Measurements from ENCODE around the gene TIGD7.

The TIGD7 gene

GRCh38 chr16:3317315-3317999, 12.2 kb upstream of the TIGD7 start:
- no peak overlapping the region for H3K4me2 ChIP-seq (ENCODE audit: low read depth, low read length)
- H3K27me3 ChIP-seq (replicated peaks; ENCODE audit: insufficient read depth, low read length): no peaks in the 10 kb centered on the region
- no peak overlapping the region for H3K4me3 ChIP-seq (ENCODE audit: low read length)
- DNase-seq: no peak
- no peaks in the 10 kb centered on the region for H3K79me2 ChIP-seq (ENCODE audit: low read length)
- no peaks in the 10 kb centered on the region for H4K20me1 ChIP-seq (ENCODE audit: insufficient read depth, low read length)
- peaks cover 10% of the 10 kb centered on the region; the same call in 1 of the 2 replicates for H3K36me3 ChIP-seq (replicated peaks; ENCODE audit: insufficient read depth, low read length)
- no peaks in the 10 kb centered on the region for H3K4me1 ChIP-seq (ENCODE audit: low read length)
- H3F3A ChIP-seq (ENCODE audit: insufficient read depth, low read length): no peaks in the 10 kb centered on the region
- TF ChIP-seq CTCF (IDR thresholded peaks at IDR 0.05; ENCODE audit: low read length) (no peak), EZH2 (optimal IDR thresholded peaks at IDR 0.05; ENCODE audit: low read depth, low read length) (no peak), EZH2phosphoT487 (IDR thresholded peaks at IDR 0.05; ENCODE audit: low read length) (no peak)
- no peaks in the 10 kb centered on the region for H3K9me2 ChIP-seq (replicated peaks; ENCODE audit: insufficient read depth, low read length)
- H2AFZ ChIP-seq (ENCODE audit: low read length): no peak overlapping the region
- H3K27ac ChIP-seq (ENCODE audit: low read length): no peak overlapping the region
- H3K9ac ChIP-seq (ENCODE audit: low read length): no peak overlapping the region
- H3K9me3 ChIP-seq (replicated peaks; ENCODE audit: insufficient read depth, low read length): peaks cover 8% of the 10 kb centered on the region; the same call in 1 of the 2 replicates

- Histone ChIP-seq H4K20me1 (ENCODE audit: insufficient read depth, low read length) (no peaks in the 10 kb centered on the region), H3K79me2 (ENCODE audit: low read length) (no peaks in the 10 kb centered on the region), H3F3A (ENCODE audit: insufficient read depth, low read length) (no peaks in the 10 kb centered on the region), H3K4me3 (ENCODE audit: low read length) (no peak overlapping the region), H3K36me3 (replicated peaks; ENCODE audit: insufficient read depth, low read length) (peaks cover 14% of the 10 kb centered on the region), H2AFZ (ENCODE audit: low read length) (no peak overlapping the region), H3K4me1 (ENCODE audit: low read length) (no peaks in the 10 kb centered on the region), H3K27ac (ENCODE audit: low read length) (no peak overlapping the region), H3K27me3 (replicated peaks; ENCODE audit: insufficient read depth, low read length) (no peaks in the 10 kb centered on the region), H3K9me2 (replicated peaks; ENCODE audit: insufficient read depth, low read length) (no peaks in the 10 kb centered on the region), H3K9me3 (replicated peaks; ENCODE audit: insufficient read depth, low read length) (no peaks in the 10 kb centered on the region), H3K4me2 (ENCODE audit: low read depth, low read length) (no peak overlapping the region), H3K9ac (ENCODE audit: low read length) (no peak overlapping the region)
- no peak for DNase-seq
- no peak for TF ChIP-seq CTCF (IDR thresholded peaks at IDR 0.05; ENCODE audit: low read length)
- TF ChIP-seq EZH2 (optimal IDR thresholded peaks at IDR 0.05; ENCODE audit: low read depth, low read length): no peak
- no peak for TF ChIP-seq EZH2phosphoT487 (IDR thresholded peaks at IDR 0.05; ENCODE audit: low read length)
Observed at GRCh38 chr16:3311496-3311895, 6.3 kb upstream of the TIGD7 start.

GRCh38 chr16:3306078-3306477, 848 bp upstream of the TIGD7 start:
- H3K9me3 ChIP-seq (replicated peaks; ENCODE audit: insufficient read depth, low read length): no peaks in the 10 kb centered on the region
- TF ChIP-seq EZH2 (optimal IDR thresholded peaks at IDR 0.05; ENCODE audit: low read depth, low read length) (no peak), CTCF (IDR thresholded peaks at IDR 0.05; ENCODE audit: low read length) (no peak), EZH2phosphoT487 (IDR thresholded peaks at IDR 0.05; ENCODE audit: low read length) (no peak)
- peaks cover 14% of the 10 kb centered on the region for H3K36me3 ChIP-seq (replicated peaks; ENCODE audit: insufficient read depth, low read length)
- H3K9me2 ChIP-seq (replicated peaks; ENCODE audit: insufficient read depth, low read length): no peaks in the 10 kb centered on the region
- H3K27ac ChIP-seq (ENCODE audit: low read length): peak overlapping the region; percentile 75; the same call in 1 of the 2 replicates
- peak overlapping the region; percentile 76; the same call in 1 of the 2 replicates for H3K9ac ChIP-seq (ENCODE audit: low read length)
- peak overlapping the region; percentile 89 for H3K4me2 ChIP-seq (ENCODE audit: low read depth, low read length)
- H3K4me1 ChIP-seq (ENCODE audit: low read length): peaks cover 10% of the 10 kb centered on the region; the same call in 1 of the 2 replicates
- DNase-seq: no peak
- H4K20me1 ChIP-seq (ENCODE audit: insufficient read depth, low read length): no peaks in the 10 kb centered on the region
- peak overlapping the region; percentile 72 for H3K4me3 ChIP-seq (ENCODE audit: low read length)
- H2AFZ ChIP-seq (ENCODE audit: low read length): peak overlapping the region; percentile 91
- peaks cover 5% of the 10 kb centered on the region for H3K79me2 ChIP-seq (ENCODE audit: low read length)
- H3F3A ChIP-seq (ENCODE audit: insufficient read depth, low read length): no peaks in the 10 kb centered on the region
- H3K27me3 ChIP-seq (replicated peaks; ENCODE audit: insufficient read depth, low read length): no peaks in the 10 kb centered on the region

Data from MM.1S (cell line).